Fibroblast of gingiva (primary cell): ENCODE results near the gene THADA.
"Not testable (repeated sequence)": the region's sequence is repeated elsewhere in the genome, so short reads cannot be mapped to it uniquely, and the experiment has no call there.

Experiments used
- DNase-seq: peaks from one replicate; pipeline ENCODE4 v3.0.0-alpha.2; 2011; ENCODE audit warnings: low read depth

THADA gene

DNA sequence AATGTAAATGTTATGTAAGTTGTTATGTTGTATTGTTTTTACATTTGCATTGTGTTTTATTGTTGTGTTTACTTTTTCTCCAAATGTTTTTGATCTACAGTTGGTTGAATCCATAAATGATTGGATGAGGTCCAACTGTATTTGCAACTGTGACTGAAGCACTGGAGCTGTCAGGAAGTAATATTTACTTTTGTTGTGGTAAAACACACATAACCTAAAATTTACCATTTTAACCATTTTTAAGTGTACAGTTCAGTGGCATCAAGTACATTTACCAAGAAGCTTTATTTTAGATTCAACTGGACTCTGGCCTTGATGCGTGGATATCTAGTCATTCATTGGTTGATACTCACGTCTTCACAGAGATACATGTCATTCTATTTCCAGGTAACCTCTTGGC, 181.8 kb downstream of the THADA start:
- DNase-seq: no peak

DNA sequence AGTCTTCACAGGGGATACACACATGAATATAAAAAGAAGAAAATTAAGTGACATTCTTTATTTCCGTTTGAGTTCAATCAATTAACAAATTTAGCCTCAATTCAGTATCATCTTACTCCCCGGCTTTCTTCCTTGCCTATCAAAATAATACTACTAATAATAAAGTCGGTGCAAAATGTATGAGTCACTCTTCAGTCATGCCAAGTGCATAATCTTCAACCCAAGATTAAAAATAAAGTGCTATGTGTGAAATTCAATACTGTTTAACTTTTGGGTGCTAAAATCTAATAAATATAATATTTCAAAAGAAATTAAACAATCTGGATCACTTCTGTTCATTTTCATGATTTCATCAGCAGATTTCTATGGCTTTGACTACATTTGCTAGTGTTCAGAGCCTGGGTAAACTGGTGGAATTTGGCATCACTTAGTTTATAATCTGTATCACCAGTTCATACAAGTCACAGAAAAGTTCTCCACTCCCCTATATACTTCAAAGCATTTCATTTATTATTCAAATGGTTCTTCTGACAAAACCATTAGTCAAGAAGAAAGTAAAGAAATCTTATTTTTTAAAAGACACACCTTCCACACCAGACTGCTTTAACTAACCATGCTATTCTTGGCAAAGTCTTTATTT, 183.6 kb downstream of the THADA start:
- no peak for DNase-seq

DNA sequence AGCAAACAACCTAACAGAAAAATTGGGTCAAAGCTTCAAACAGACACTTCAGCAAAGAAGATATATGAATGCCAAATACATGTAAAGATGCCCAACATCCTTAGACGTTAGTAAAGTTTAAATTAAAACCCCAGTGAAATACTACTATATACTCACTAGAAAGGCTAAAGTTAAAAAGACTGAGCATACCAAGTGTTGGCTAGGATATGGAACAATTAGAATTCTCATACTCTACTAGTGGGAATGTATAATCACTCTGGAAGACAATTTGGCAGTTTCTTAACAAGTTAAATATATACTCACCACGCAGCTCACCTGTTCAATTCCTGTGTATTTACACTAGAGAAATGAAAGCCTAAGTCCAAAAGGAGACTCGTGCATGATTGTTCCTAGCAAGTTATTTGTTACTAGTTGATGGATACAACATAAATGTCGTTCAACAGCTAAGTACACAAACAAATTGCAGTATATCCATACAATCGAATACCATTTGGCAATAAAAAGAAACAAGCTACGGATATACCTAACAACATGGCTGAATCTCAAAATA, 185.7 kb downstream of the THADA start:
- no peak for DNase-seq

DNA sequence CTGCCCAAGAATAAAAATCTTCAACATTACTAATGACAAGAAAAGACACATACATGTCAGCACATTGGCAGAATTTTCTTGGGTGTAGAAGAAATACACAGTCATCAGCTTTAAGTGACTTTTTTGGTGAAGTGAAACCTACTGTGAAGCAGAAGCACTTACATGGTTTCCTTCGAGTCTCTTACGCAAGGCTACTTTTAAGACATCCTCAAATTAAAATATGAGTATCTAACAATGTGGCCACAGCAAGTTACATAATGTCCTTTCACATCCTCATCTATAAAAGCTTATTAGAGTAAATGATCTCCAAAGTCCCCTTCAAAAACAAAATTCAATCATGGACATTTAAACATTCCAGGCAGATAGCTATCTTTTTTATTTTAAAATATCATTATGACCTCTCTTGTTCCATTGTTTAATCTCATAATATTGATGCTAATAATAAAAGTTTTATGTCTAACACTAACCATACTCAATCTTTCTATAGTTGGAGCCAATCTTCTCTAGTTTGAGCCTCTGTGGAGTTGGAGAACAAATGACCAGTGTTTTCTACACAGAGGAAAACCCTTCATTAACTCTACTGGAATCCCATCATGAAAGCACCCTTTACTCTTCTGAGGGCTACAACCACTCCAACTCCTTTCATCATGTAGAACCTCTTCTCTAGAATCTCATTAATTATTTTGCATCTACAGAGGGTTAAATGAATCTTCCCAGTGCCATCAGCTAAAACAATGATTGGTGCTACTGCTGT, 187.3 kb downstream of the THADA start:
- DNase-seq: no peak

DNA sequence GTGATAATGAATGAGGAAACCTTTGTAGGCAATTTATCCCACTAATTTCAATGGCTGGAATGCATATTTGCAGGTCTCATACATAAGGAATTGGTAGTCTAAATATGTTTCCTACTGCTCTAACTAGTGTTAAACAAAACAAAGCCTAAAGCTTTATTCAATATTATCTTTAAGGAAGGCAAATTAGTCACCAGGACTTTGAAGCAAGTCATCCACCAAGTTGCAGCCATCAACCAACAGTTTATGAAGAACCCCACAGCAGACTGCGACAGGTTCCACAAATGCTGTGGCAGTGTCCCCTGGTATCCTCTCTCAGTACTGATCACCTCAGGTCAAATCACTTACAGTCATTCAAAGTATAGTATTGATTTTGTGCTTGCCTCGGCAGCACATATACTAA, 187.9 kb downstream of the THADA start:
- DNase-seq: no peak

DNA sequence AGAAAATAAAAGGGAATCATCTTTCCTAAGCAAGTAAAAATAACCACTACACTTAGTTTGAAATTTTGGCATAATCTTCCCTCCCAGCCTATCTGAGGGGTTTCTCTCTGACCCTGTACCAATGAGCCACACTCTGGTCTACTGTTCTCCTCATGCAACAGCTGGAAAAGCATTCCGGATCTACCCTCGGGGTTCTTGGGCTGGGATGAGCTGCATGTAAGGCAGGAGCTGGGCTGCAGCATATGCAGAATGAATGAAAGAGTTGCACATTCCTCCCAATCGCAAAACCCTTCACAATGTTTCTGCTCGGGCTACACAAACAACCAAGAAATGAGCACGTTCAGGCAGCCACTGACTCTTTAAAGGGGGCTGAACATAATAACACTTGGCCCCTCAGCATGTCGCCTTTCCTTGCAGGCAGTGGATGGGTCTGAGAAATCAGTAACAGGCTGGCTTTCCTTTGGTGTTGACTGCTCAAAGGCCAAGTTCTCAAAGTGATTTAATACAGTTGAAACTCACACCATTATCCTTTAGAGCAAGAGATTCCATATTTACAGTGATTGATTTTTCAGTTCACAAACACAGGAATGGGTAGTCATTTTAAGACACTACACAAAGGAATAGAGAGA, 189.1 kb downstream of the THADA start:
- DNase-seq: no peak

DNA sequence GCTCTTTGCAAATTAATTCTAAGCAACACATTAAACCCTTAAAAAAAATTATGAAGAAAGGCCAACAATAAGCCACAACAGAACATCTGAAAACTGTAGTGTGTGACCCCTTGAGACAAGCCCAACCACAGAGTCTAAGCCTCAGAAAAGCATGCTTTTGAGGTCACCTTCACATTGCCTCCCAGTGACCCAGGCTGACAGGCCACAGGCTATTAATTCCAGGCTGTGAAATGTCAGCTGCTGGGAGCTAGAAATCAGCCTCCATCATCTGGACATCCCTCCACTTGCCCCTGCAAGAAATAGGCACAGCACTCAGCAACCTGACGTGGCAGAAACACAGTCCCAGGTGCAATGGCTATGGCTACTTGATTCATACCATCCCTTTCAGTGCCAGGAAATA, 190.0 kb downstream of the THADA start:
- peak; percentile 23 for DNase-seq

DNA sequence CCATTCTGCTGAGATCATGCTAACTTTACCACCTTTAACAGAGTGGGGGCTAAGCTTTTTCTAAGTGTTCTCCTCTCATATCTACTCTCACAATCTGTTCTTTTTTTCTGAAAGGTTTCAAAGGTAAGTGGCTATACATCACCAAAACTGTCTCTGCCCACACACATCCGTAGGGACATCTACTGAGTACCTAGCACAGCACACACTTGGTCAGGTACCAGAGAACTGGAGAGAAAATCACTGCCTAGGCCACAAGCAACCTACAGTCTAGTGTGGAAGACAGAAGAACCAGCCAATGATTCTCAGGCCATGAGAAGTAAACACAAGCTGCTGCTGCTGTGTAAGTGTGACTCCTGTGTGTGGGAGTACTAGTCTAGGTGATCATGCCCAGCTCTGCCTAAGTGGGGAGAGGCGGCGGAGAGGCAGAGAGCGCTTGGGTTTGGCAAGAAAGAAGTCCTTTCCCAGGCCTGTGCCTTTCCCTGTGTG, 193.3 kb downstream of the THADA start:
- no peak for DNase-seq

DNA sequence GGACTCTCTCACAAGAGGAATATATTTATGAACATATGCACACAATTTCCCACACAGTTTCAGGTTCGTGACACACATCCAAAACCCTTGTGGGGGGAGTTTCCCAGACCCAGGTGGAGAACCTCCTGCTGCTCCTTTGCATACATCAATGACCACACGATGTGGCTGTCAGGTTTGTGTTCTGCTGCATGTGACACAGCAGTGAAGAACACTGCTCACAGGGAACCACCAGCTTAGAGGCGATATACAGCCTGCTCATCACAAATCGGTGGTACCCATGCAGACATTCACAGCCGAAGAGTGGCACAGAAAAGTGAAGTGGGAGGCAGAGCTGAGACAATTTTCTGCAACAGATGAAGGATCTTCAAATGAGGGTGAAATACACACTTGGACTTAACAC, 193.8 kb downstream of the THADA start:
- no peak for DNase-seq

DNA sequence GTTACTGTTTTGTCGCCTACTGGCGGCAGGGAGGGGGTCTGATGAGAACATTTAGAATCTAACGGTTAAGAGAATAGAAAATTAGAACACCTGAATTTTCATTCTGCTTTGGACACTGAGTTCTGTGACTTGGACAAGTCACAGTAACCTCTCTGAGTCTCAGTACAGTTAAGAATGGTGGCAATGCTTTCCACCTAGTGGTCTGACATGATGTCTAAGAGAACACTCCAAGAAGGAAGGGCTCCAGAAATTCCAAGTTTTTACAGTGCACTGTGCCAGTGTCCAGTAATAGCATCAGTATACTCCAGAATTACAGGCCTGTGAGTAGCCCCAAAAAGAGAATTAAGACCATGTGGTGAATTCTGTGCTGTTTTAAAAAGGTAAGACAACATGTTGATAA, 195.3 kb downstream of the THADA start:
- DNase-seq: peak; percentile 14

DNA sequence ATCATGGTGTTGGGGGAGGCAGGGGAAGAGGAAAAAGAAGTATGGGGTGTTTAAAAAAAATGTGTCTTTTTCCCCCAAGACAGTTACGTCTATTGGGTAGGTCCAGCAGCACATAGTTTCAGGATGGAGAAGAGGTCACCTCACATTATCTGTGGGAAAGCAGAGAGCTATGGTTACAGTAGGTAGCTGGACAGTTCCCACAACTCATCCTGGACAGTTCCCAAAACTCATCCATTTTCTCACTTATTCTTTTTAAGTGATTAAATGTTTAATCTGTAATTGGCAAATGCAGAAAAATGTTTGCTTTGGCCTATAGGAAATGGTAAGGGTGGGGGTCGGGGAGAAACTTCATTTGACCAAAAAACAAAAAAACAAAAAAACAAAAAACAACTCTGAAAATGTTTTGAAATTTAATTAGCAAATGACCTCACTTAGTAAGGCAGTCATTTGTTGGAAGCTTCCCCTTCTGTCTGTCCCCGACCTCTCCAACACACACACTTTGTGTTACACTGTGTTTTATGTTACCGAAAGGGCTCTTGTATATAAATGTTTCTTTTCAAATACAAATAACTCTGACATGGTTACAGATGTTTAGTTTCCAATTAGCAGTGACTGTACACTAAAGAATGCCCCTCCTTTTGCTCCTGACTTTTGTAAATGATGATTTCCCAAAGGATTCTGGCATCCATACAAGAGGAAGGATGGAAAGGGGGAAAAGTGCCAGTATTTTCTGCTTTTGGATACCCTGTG, 196.1 kb downstream of the THADA start:
- peak; percentile 91 for DNase-seq

DNA sequence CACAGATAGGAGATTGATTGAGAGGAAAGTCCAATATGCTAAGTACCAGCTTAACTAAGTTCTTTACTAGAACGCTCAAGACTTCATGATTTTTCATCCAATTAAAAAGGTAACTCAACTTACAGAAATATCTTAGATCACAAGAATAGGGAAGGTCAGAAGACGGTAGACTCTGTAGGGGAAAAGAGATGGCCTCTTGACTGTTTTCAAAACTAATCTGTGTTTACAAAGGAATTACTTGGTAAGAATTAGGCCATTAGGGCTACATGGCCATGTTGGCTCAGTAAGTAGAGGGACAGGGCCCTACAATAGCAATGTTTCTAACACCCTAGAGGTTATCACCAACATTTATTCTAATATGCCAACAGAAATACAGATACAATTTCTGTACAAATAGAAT, 196.7 kb downstream of the THADA start:
- no peak for DNase-seq

DNA sequence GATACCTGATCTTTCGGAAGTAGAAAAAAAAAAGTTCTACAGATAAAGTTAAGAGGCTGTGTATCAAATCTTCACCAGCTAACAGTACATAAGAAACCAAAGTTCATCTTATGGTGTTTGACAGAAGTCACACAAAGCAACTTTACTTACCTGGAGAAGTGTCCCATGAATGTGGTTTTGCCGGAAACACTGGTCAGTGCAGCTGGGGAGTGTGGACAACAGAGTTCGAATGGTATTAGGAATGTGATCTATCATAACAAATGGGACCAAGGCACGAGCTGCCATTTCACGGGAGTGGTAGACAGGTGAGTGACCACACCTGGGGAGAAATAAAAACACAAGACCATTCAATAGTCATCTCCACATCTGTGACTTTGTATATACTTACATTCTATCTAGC, 198.0 kb downstream of the THADA start:
- DNase-seq: no peak

DNA sequence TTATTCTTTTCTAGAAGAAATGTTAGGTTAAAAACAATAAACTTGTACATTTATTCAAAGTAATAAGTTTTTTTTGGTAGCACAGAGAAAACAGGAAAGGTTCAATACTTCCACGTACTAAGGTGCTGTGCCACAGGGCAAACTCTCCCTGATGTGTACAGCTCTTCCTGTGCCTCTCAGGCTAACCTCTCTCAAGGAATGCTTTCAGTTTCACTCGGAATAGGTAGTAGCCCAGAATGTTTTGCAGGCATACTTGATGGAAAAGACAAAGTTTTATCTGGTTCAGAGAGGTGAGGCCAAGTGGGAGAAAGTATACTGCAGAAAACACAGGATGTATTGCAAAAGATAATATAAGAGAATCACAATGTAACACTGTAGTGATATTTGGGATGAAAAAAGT, 198.4 kb downstream of the THADA start:
- DNase-seq: no peak

DNA sequence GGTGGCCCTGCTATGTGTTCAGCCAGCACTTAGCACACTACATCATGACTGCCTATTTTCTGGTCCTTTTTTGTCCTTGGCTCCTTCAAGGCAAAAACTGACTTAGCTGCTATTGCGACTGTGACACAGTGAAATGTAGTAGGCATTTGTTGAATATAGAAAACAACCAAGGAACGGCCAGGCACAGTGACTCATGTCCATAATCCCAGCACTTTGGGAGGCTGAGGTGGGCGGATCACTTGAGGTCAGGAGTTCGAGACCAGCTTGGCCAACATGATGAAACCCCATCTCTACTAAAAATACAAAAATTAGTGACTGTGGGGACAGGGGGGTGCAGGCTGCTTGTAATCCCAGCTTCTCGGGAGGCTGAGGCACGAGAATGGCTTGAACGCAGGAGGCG, 199.5 kb downstream of the THADA start:
- not testable (repeated sequence) for DNase-seq

DNA sequence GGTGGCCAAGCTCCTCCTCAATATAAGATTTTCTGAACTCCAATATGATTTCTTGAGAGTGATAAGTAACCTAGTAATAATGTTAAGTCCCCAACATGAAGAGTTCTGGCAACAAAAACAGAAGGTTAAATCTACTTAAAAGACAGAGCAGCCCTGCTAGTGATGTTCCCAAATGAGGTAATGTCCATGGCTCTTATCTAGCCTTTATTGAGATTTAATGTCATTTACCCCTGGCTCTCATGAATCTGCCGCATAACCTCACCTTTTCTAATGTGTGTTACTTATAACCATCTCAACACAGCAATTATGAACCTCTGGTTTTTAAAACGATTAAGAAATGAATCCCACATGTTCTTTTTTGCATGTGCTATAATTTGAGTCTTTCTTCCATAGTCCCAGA, 201.9 kb downstream of the THADA start:
- DNase-seq: no peak

DNA sequence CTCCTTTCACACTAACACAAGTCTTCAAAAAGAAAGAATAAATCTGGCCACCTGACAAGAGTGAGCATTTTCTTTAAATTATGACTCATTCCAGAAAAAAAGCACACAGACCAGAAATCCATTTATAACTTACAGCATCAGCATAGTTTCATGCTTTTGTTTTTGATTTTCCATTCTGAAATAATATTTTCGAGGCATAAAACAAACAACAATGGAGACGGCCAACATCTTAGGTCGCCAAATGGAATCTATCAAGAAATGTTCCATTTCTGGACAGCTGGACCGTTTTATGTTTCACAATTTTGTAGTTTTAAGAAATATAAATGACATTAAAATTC, 204.0 kb downstream of the THADA start:
- peak; percentile 85 for DNase-seq

DNA sequence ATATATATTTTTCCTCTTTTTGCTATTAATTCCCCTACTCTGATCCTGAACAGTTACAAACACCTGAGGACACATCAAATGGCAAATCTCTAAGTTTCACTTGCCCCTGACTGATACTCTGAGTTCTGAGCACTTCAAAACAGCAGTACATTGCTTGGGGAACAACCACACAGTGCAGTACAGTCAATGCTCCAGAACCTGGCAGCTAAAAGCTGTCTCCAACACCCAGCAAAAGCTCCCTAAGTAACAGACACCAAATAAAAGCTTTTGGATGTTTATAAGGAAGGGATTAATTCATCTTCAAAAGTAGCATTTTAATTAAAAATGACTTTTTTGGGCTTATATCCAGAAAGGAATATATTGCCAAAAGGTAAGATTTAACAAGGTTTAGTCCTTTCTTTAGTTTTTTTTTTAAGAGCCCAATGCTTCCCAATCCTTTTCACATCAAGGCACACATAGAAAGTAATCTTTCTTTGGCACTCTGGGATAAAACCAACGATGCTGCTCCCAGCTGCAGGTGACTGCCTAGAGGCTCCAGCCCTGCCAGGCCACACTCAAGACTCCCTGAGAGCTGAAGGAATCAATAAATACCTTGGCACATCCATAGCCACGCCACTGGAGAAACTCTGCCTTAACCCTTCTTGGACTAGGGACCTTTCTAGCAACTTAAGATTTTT, 204.5 kb downstream of the THADA start:
- DNase-seq: no peak

DNA sequence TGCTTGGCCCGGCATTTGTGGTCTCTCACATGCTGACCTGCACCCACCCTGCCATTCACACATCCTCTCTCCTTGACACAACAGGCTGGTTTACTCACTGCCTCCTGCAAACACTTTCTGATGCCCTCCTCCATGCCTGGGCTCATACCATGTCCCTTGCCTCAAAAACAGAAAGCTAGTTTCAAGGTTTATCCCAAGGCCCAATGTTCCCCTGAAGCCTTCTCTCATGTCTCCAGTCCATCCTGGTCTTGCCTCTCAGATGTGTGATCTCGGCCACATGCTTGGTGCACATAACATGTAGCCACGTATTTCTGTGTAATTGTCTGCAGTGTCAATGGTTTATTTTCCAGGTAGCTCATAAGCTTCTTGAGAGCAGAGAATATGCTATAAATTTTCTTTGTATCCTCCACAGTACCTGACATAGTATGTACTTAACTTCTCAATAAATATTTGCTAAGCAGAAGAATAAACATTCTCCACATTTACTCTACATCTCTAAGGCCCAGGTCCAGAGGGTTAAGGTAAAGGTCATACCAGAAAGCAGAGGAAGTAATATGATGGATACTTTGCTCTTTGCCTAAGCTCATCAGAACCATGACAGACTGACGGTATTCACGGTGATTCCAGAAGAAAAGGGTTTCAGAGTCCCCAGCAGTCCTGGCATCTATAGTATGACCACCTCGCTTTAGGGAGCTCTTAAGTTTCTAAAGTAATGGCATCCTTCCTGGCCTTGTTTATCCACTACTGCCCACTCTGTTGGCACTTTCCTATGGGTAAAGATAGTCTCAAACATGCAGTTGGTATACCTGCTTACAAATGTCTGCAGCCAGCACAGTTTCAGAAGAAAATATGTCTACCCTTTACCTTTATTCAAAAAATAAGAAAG, 206.0 kb downstream of the THADA start:
- no peak for DNase-seq

DNA sequence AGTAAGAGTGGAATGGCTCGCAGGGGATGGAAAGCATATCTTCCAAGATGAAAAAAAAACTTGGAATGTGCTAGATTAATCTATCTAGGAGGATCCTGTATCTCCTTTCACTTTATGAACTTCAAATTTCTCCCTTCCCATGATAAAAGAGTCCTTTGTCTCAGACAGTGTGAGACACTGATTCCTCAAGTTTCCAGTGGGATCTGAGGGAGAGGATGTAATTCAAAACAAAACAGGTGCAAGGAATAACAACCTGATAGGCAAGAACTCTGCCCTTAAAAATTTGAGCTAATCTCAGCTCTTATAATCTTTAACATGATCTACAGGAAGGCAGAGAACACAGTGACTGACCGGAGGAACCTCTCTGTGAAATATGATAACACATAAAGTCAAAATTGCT, 207.5 kb downstream of the THADA start:
- DNase-seq: no peak
